ENCODE data around the gene CUX1.

DNA sequence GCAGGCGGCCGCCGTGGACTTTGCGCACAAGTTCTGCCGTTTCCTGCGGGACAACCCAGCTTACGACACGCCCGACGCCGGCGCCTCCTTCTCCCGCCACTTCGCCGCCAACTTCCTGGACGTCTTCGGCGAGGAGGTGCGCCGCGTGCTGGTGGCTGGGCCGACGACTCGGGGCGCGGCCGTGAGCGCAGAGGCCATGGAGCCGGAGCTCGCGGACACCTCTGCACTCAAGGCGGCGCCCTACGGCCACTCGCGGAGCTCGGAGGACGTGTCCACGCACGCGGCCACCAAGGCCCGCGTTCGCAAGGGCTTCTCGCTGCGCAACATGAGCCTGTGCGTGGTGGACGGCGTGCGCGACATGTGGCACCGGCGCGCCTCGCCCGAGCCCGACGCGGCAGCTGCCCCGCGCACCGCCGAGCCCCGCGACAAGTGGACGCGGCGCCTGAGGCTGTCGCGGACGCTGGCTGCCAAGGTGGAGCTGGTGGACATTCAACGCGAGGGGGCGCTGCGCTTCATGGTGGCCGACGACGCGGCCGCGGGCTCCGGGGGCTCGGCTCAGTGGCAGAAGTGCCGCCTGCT, 483.3 kb downstream of the CUX1 start:
- TF ChIP-seq, protein P1, sequence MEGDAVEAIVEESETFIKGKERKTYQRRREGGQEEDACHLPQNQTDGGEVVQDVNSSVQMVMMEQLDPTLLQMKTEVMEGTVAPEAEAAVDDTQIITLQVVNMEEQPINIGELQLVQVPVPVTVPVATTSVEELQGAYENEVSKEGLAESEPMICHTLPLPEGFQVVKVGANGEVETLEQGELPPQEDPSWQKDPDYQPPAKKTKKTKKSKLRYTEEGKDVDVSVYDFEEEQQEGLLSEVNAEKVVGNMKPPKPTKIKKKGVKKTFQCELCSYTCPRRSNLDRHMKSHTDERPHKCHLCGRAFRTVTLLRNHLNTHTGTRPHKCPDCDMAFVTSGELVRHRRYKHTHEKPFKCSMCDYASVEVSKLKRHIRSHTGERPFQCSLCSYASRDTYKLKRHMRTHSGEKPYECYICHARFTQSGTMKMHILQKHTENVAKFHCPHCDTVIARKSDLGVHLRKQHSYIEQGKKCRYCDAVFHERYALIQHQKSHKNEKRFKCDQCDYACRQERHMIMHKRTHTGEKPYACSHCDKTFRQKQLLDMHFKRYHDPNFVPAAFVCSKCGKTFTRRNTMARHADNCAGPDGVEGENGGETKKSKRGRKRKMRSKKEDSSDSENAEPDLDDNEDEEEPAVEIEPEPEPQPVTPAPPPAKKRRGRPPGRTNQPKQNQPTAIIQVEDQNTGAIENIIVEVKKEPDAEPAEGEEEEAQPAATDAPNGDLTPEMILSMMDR (IDR thresholded peaks at IDR 0.05), result peak; percentile 78
- TF ChIP-seq, protein P2, sequence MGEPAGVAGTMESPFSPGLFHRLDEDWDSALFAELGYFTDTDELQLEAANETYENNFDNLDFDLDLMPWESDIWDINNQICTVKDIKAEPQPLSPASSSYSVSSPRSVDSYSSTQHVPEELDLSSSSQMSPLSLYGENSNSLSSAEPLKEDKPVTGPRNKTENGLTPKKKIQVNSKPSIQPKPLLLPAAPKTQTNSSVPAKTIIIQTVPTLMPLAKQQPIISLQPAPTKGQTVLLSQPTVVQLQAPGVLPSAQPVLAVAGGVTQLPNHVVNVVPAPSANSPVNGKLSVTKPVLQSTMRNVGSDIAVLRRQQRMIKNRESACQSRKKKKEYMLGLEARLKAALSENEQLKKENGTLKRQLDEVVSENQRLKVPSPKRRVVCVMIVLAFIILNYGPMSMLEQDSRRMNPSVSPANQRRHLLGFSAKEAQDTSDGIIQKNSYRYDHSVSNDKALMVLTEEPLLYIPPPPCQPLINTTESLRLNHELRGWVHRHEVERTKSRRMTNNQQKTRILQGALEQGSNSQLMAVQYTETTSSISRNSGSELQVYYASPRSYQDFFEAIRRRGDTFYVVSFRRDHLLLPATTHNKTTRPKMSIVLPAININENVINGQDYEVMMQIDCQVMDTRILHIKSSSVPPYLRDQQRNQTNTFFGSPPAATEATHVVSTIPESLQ (CRISPR knock-in tag; IDR thresholded peaks at IDR 0.05), result no peak
- TF ChIP-seq NR1H2 (CRISPR knock-in tag; IDR thresholded peaks at IDR 0.05) (peak; percentile 76; the same call in 1 of the 2 replicates), ATF1 (CRISPR knock-in tag; IDR thresholded peaks at IDR 0.05) (no peak), SP1 (CRISPR knock-in tag; conservative IDR thresholded peaks at IDR 0.05) (peak; percentile 51; the same call in 1 of the 2 replicates), ELF4 (CRISPR knock-in tag; IDR thresholded peaks at IDR 0.05; ENCODE audit: low read depth) (0 out of 2 replicates have a peak, but pooled peaks have one; percentile 52), ZNF396 (CRISPR knock-in tag; IDR thresholded peaks at IDR 0.05; ENCODE audit: borderline replicate concordance) (no peak)
- TF ChIP-seq, protein P3, sequence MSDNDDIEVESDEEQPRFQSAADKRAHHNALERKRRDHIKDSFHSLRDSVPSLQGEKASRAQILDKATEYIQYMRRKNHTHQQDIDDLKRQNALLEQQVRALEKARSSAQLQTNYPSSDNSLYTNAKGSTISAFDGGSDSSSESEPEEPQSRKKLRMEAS (CRISPR knock-in tag; IDR thresholded peaks at IDR 0.05), result peak; percentile 90
- TF ChIP-seq, protein P4, sequence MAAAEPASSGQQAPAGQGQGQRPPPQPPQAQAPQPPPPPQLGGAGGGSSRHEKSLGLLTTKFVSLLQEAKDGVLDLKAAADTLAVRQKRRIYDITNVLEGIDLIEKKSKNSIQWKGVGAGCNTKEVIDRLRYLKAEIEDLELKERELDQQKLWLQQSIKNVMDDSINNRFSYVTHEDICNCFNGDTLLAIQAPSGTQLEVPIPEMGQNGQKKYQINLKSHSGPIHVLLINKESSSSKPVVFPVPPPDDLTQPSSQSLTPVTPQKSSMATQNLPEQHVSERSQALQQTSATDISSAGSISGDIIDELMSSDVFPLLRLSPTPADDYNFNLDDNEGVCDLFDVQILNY (CRISPR knock-in tag; IDR thresholded peaks at IDR 0.05), result peak; percentile 59; the same call in 1 of the 2 replicates
